Occipital lobe (tissue), 2 donors: ENCODE data around the gene HSF2BP. TPM values are rescaled to one million over a fixed set of nuclear protein-coding genes. Genes with fewer than 3 reads are reported as not detected.
"Not testable (repeated sequence)": the region's sequence is repeated elsewhere in the genome, so short reads cannot be mapped to it uniquely, and the experiment has no call there.

Experiments
- DNase-seq: peaks from one replicate; lab custom pipeline; 2025; lab: John Stamatoyannopoulos, UW
- total RNA-seq: library from RNA; depleted of rRNA; stranded (reverse); fragments of >200 nt; gene quantifications from one replicate; pipeline ENCODE4 v1.2.3, GENCODE V29; 2014

The HSF2BP gene
- total RNA-seq, 1 donor from 2014 or later: 3.9 TPM

GRCh38 chr21:43598416-43599120, 60.7 kb downstream of the HSF2BP start:
- no peak for DNase-seq

- no peak for DNase-seq
These were observed 61.6 kb downstream of the HSF2BP start for GRCh38 chr21:43597540-43598250.

- no peak for DNase-seq
These were observed 62.2 kb downstream of the HSF2BP start for GRCh38 chr21:43597052-43597451.

GRCh38 chr21:43596616-43597015, 62.7 kb downstream of the HSF2BP start:
- DNase-seq: no peak

- DNase-seq: not testable (repeated sequence)
These were observed 63.5 kb downstream of the HSF2BP start for GRCh38 chr21:43595769-43596168.

GRCh38 chr21:43593078-43593477, 66.2 kb downstream of the HSF2BP start:
- DNase-seq: no peak

- no peak for DNase-seq
These were observed 67.7 kb downstream of the HSF2BP start for GRCh38 chr21:43591571-43591970.

- no peak for DNase-seq
These were observed 69.1 kb downstream of the HSF2BP start for GRCh38 chr21:43590194-43590593.

- DNase-seq: no peak
These were observed 70.3 kb downstream of the HSF2BP start for GRCh38 chr21:43588957-43589356.

- no peak for DNase-seq
These were observed 73.3 kb downstream of the HSF2BP start for GRCh38 chr21:43585924-43586413.

GRCh38 chr21:43585514-43585913, 73.8 kb downstream of the HSF2BP start:
- no peak for DNase-seq

GRCh38 chr21:43581453-43581852, 77.8 kb downstream of the HSF2BP start:
- DNase-seq: no peak

GRCh38 chr21:43578677-43579303, 80.5 kb downstream of the HSF2BP start:
- DNase-seq: no peak

- DNase-seq: no peak
These were observed 83.8 kb downstream of the HSF2BP start for GRCh38 chr21:43575473-43575844.

- peak; percentile 14 for DNase-seq
These were observed 84.4 kb downstream of the HSF2BP start for GRCh38 chr21:43574741-43575472.

- no peak for DNase-seq
These were observed 85.4 kb downstream of the HSF2BP start for GRCh38 chr21:43573921-43574320.

- no peak for DNase-seq
These were observed 86.8 kb downstream of the HSF2BP start for GRCh38 chr21:43572446-43572845.

- DNase-seq: no peak
These were observed 87.3 kb downstream of the HSF2BP start for GRCh38 chr21:43571976-43572375.

GRCh38 chr21:43570195-43570594, 89.1 kb downstream of the HSF2BP start:
- not testable (repeated sequence) for DNase-seq

GRCh38 chr21:43562451-43562850, 96.8 kb downstream of the HSF2BP start:
- DNase-seq: not testable (repeated sequence)

GRCh38 chr21:43540561-43540960, 118.7 kb downstream of the HSF2BP start:
- DNase-seq: not testable (repeated sequence)
